Activated T-cell treated with anti-CD3 and anti-CD28 coated beads for 24 hours (primary cell): ENCODE data around the gene POLE.
"Not testable (repeated sequence)": the region's sequence is repeated elsewhere in the genome, so short reads cannot be mapped to it uniquely, and the experiment has no call there.

Experiments
- DNase-seq: peaks from one replicate; pipeline ENCODE4 v3.0.0-alpha.2; 2020; ENCODE audit warnings: low read depth

POLE gene

GRCh38 chr12:132614861-132615578 is 72.1 kb downstream of the POLE start:
- peak; percentile 72 for DNase-seq

GRCh38 chr12:132614029-132614428 is 73.1 kb downstream of the POLE start:
- DNase-seq, result no peak

- no peak for DNase-seq
Measured at GRCh38 chr12:132611620-132612019, 75.5 kb downstream of the POLE start.

GRCh38 chr12:132610866-132611602 is 76.1 kb downstream of the POLE start:
- no peak for DNase-seq

- no peak for DNase-seq
Measured at GRCh38 chr12:132610051-132610759, 76.9 kb downstream of the POLE start, which contains the start of gene LRCOL1. Gene LRCOL1, minus strand, starts transcription at chr12:132610582. Its CDS starts 4,331 bp downstream, at chr12:132606251.

GRCh38 chr12:132608231-132609171 is 78.6 kb downstream of the POLE start:
- DNase-seq, result no peak

- no peak for DNase-seq
Measured at GRCh38 chr12:132606927-132607326, 80.2 kb downstream of the POLE start.

- DNase-seq, result no peak
Measured at GRCh38 chr12:132606466-132606865, 80.7 kb downstream of the POLE start.

GRCh38 chr12:132605892-132606291 is 81.2 kb downstream of the POLE start:
- no peak for DNase-seq

- no peak for DNase-seq
Measured at GRCh38 chr12:132604668-132605441, 82.3 kb downstream of the POLE start.

- no peak for DNase-seq
Measured at GRCh38 chr12:132604151-132604618, 83.0 kb downstream of the POLE start.

- DNase-seq, result no peak
Measured at GRCh38 chr12:132603240-132604150, 83.6 kb downstream of the POLE start.

- no peak for DNase-seq
Measured at GRCh38 chr12:132602572-132603239, 84.4 kb downstream of the POLE start.

GRCh38 chr12:132601171-132601883 is 85.8 kb downstream of the POLE start:
- no peak for DNase-seq

GRCh38 chr12:132600048-132601032 is 86.8 kb downstream of the POLE start:
- no peak for DNase-seq

GRCh38 chr12:132599502-132599901 is 87.6 kb downstream of the POLE start:
- DNase-seq, result not testable (repeated sequence)
